NCI-H146 (cell line): ENCODE data around the gene HDLBP.
A peak's percentile ranks its signal among the peaks of the same experiment; 100 is the strongest.

Source experiments
- DNase-seq: peaks from one replicate; lab custom pipeline; 2025; lab: John Stamatoyannopoulos, UW

HDLBP gene

GRCh38 chr2:241249654-241250053, 65.8 kb downstream of the HDLBP start:
- DNase-seq, result no peak

GRCh38 chr2:241248897-241249296, 66.6 kb downstream of the HDLBP start:
- no peak for DNase-seq

DNA sequence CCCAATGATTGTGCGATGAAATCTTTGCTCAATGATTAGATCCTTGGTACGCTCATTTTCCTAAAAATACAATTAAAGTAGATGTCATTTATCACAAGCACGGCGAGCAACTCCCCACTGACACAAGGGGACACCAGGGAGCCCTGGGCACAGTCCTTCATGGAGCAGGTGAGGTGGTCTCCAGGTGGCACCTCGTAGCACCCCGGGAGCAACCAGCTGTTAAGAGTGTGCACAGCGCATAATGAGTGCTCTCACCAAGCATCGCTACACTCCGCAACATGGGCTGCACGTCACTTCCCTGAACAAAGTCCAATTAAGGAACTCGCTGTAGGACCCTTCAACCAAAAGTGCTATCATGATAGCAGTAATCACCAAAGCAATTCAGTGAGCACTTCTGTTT, 67.2 kb downstream of the HDLBP start:
- DNase-seq, result no peak

DNA sequence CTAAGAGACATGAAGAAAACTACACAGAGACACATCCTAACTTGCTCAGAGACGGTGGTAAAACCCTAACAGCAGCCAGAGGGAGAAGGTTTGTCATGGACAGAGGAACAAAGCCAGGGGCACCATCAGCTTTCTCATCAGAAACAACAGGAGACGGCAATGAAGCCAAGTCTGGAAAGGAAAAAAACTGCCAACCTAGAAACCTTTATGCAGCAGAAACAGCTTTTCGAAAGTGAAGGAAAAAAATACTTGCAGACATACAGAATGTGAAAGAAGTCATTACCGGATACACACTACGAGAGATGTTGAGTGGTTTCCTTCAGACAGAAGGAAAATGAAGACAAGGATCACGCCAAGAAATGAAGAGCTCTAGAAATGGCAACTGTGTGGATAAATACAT, 71.1 kb downstream of the HDLBP start:
- DNase-seq, result no peak

- DNase-seq, result no peak
Measured at GRCh38 chr2:241242306-241242705, 73.2 kb downstream of the HDLBP start.

DNA sequence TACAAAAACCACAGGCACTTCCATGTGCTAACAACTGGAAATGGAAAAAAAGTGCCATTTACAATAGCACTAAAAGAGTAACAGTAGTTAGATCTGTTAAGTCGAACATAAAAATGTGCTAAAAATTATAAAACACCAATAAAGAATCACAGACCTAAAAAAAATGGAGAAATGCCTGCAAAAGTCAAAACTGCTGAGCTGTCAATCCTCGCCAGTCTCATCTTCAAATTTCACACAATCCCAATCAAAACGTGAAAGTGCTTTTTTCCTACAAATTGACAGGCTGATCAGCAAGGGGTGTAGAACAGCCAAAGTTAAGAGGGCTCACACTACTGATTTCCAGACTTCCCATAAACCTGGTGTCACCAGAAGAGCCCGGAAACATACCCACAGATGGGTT, 73.8 kb downstream of the HDLBP start:
- no peak for DNase-seq

- DNase-seq, result no peak
Measured at GRCh38 chr2:241240320-241241004, 75.0 kb downstream of the HDLBP start.

DNA sequence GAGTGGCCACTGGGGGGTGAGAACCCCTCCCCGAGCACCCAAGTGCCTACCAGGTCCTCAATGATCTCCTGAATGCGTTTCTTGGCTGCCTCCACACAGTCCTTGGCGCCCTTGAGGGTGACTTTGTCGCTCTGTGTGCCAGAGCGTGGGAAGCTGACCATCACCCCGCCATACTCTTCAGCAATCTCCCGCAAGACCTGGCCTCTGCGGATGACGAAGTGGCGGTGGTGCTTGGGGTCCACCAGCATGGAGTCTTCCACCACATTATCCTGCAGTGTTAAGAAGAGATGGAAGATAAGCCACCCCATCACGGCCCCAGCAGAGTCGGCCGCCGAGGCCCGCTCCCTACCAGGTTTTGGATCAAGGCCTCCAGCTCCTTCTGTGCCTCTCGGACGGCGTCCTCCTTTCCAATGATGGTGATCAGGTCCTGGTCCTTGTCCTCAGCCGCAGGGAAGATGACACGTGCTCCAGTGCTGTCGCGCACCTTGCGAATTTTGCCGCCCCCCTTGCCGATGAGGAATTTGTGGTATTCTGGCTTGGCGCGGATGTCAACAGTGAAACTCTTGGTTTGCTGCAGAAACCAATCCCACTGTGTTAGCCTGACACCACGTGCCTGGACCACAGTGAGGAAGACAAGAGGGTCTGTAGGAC, 75.8 kb downstream of the HDLBP start:
- no peak for DNase-seq

DNA sequence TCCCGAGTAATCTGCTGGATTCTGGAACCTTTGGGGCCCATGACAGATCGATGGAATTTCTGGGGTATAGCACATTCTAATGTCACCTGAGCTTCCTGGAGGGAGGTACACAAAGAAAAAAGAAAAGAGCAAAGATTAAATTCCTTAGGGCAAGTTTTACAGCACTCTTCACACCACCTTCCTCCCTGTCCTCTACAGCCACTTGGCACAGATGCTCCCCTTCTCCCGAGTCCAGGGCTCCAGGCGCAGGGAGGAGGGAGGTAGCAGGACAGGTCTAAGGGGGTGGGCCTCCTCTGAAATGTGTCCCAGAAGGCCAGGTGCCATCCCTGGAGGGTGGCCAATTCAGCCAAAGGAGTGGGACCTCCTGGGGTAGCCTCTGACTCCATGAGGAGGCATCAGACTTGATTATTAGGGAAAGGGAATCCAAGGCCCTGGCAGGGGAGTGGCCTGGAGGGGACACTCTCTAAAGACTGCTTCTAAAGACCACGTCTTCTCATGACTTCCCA, 76.7 kb downstream of the HDLBP start:
- no peak for DNase-seq

DNA sequence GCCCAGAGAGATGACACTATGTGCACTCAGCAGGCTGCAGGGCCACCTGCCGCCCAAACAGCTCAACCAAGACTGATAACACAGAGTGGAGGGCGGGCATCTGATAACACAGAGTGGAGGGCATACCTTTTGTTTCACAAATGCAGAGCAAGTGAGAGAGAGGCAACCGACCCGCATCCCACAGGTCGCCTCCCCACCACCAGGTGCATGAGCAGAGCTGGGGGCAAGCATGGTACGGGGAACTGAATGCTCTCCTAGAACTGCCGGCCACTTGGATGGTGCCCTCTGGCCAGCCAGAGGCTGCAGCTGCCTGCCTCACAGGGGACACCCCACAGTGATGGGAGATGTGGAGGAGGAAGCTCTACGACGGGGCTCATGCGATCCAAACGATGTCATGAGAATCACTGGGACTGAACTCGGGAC, 77.5 kb downstream of the HDLBP start:
- peak; percentile 87 for DNase-seq

GRCh38 chr2:241237047-241237446, 78.4 kb downstream of the HDLBP start:
- DNase-seq, result no peak

DNA sequence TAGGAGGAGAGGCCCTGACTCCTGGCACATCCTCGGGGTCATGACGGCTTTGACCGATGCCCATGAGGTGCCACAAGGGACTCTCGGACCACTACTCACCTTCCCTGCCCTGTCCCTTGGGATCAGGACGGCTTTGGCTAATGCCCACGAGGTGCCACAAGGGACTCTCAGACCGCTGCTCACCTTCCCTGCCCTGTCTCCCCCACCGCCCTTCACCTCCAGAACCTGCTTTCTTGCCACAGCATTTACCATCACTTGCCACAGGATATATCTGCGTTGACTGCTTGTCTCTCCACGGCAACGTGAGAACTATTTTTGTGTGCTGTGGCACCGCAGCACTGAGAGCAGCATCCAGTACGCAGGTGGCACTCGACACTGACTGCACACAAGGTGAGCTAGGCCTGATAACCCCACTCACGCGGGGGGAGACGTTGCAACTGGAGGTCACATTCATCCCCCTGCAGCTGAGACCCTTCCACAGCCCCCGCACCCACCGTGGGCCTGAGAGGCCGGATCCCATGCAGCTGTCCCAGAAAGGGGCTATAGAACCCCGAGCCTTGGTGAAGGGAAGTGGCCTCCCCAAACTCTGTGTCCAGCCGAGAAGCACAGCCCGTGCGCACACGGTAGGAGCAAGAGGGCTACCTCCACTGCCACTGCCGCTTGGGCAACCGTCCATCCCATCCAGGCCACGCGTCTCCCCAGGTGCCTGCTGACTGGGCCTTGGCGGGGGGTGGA, 79.4 kb downstream of the HDLBP start:
- no peak for DNase-seq

GRCh38 chr2:241234962-241235740, 80.3 kb downstream of the HDLBP start:
- no peak for DNase-seq

GRCh38 chr2:241234066-241234790, 81.2 kb downstream of the HDLBP start:
- DNase-seq, result no peak

DNA sequence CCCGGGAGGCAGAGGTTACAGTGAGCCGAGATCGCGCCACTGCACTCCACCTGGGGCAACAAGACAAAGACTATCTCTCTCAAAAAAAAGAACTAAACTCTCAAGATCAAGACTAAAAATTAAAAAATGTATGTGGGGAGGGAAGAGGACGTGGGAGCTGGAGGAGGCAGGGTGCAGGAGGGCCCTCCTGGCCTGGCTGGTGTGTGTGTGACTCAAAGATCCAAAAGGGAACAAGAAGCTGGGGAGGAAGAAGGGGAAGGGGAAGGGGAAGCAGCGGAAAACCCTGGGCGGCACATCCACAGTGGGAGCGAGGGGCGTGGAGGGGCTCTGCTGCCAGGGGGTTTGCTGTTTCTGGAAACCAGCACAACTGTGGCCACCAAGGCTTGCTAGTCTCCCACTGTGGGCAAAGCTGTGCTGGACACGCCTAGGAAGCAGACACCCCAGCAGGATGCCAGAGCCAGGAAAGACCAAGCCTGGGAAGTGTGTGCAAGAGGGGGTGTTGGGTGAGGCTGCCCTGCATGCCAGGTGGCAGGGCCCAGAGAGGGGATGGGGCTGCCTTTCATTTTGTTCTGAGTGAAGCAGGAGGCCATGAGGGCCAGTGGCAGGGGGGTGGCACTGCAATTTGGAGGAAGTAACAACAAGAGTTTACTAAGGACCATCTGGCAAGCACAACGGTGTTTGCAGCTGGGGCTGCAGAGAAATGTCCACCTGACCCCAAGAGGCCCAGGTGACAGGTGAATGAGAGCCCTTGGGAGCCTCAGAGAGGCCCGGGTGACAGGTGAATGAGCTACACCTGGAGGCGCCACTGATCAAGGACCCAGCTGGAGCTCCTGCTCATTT, 82.5 kb downstream of the HDLBP start:
- peak; percentile 36 for DNase-seq

GRCh38 chr2:241230435-241230834, 85.0 kb downstream of the HDLBP start:
- no peak for DNase-seq

GRCh38 chr2:241229563-241230401, 85.7 kb downstream of the HDLBP start:
- DNase-seq, result no peak

DNA sequence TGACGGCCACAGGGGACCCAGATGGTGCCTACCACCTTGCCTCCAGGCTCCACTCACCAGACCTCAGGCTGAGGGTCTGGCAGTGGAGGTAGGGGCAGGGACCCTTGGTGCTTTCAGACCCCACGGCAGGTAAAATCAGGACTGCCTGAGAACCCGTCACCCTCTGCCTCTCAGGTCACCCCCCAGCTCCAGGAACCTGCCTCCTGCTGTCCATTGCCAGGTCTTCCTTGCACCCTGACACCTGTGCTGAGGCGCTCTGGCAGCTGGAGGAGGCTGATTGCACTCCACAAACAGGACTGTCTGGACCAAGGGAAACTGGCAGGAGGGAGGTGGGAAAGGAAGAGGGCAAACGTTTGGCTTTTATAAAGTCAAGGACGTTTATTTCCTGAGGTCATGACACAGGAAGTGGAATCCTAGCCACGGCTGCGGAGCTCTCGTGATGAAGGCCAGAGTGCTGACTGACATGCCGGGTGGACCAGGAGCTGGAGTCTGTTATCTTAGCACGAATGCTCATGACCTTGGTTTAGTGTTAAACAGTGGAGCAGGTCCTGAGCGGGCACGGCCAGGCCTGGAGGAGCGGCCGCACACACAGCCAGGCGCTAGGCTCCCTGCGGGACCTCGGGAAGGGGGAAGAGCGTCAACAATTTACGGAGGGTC, 86.5 kb downstream of the HDLBP start:
- DNase-seq, result no peak
